ENCODE data around the gene SH3BP4. TPM values are rescaled to one million over a fixed set of nuclear protein-coding genes. Genes with fewer than 3 reads are reported as not detected.
A peak's percentile ranks its signal among the peaks of the same experiment; 100 is the strongest.
"Not testable (repeated sequence)": the region's sequence is repeated elsewhere in the genome, so short reads cannot be mapped to it uniquely, and the experiment has no call there.

The SH3BP4 gene
- total RNA-seq, 1 donor from 2014 or later: 20.0 TPM

- DNase-seq: not testable (repeated sequence)
Measured at GRCh38 chr2:235020141-235020540, 68.3 kb downstream of the SH3BP4 start.

DNA sequence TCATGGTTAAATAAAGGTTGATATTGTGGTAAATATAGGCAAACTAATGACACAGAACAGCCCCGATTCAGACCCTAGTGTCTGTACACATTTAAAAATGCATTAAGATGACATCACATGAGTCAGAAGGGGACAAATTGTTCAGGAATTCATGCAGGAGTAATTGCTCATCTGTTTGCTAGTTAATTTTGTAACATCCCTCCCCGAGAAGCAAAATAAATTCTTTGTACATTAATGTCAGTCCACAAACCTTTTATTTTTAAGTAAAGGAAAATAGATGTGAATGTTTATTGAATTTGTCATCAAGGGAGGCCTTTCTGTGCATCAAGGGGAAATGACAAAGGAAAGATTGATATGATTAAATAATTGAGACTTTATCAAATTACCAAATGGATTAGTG, 69.9 kb downstream of the SH3BP4 start:
- no peak for DNase-seq

- DNase-seq: no peak
Measured at GRCh38 chr2:235024191-235024860, 72.5 kb downstream of the SH3BP4 start.

- DNase-seq: peak; percentile 50
Measured at GRCh38 chr2:235024931-235025773, 73.3 kb downstream of the SH3BP4 start.

DNA sequence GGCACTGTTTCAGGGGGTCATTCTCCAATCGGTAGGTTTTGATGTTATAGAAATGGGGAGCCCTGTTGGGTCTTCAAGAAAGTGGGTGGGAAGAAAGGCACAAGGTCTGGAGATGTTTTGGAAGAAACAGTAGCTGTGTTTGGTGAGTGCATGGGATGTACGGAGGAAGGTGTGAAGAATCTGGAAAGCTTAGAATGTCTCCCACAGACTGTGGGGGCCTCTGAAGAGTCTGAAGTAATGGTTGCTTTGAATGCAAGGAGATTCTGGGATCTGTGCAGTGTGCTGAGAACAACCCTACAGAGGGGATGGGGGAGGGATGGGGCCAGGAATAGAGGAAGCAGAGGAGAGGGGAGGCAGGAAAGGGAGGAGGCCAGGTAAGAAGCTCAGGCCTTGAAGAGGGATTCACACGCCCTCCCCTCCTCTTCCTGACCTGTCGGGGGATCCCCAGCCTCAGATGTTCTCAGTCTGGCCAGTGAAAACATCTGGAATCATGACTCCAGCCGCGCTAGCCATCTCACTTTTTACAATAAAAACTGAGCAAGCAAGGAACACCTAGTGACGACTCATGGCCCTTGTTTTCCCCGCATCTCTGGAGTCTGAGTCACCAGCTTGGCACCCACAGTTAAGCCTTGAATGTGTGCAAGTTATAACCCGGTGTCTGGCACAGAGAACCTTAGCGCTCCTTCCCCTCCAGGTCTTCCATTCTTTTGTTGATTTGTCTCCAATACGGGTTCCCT, 74.2 kb downstream of the SH3BP4 start:
- DNase-seq: no peak

DNA sequence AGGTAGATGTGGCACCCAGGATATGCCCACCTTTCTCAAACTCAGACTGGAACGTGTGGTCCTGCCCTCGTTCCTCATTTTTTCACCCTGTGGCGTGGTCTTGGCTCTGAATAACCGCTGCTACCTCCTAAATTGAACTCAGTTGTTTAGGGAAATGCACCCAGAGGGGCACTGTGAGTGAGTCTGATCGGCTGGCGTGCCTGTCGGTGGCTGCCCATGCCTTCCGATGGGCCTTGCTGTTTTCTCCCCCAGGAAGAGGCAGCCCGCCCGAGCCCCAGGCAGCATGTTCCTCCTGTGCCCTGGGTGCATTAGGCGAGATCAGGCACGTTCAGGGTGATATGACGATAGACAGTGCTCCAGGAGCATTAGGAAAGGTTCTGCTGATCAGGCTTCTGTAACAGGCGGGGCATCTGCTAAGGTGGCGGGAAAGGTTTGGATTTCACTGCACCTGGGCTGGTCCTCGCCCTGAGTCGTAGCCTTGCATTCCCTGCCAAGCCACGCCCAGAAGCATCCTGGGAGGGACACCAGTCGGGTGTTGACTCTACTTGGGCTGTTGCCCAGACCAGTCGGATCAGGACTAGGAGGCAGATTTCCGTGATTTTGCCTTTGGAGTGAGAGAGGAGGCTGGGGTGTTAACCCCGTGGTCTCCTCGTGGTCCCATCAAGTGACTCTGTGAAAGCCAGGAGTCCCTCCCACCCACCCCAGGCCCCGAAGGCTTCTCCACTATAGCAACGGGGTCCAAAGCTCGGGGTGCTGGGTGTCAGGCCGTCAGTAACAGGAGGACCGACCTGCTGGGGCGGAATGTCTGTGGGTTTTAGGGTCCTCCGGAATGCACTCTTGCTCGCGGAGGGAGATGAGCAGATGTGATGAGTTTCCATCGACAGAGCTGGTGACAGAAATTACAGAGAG, 75.1 kb downstream of the SH3BP4 start:
- peak; percentile 80 for DNase-seq

DNA sequence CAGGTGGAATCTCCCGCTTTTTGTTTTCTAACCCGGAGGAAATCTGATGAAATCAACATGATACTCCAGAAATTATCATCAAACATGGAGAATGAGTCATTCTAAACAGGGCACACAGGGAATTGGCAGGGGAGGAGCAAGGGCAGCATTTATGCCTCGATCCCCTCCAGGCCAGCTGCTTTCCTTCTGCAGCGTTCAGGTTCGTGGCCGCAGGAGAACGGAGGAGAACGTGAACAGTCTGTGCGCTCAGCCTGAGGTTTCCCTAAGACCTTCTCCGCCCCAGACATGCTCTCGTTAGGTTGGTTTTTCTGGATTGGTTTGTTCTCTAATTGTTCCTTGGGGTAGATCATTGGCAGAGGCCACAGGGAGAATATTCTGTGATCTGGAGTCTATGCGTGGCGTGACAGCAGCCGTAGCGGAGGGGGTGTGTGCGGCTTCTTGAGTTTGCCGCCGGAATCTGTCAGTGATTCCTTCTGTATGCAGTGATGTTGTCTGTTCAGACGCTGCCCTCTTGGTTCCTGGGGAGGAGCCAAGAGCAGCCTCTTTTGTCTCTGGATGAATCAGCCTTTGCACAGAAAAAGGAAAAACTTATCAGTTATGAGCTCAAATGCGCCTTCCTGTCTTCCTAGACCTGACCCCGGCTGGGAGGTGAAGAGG, 75.9 kb downstream of the SH3BP4 start:
- DNase-seq: peak; percentile 47

GRCh38 chr2:235028646-235029045, 76.8 kb downstream of the SH3BP4 start:
- DNase-seq: no peak

GRCh38 chr2:235029054-235029453, 77.2 kb downstream of the SH3BP4 start:
- DNase-seq: no peak

DNA sequence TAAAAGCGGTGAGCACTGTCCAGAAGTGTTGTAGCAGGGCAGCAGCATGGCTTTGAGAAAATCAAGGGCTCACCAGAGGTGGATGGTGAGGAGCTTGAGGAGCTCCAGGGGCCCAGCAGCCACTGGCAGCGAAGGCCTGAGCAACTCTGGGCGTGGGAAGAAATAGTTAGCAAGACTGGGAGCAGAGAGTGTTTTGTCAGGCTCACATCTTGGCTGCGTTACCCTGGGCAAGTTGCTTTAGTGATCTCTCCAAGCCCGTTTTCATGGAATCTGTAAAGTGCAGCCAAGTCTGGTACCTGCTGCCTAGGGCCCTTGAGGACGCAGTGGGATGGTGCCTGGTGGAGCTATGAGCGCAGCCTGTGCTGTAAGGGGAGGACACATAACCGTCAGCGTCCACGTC, 78.3 kb downstream of the SH3BP4 start:
- no peak for DNase-seq

DNA sequence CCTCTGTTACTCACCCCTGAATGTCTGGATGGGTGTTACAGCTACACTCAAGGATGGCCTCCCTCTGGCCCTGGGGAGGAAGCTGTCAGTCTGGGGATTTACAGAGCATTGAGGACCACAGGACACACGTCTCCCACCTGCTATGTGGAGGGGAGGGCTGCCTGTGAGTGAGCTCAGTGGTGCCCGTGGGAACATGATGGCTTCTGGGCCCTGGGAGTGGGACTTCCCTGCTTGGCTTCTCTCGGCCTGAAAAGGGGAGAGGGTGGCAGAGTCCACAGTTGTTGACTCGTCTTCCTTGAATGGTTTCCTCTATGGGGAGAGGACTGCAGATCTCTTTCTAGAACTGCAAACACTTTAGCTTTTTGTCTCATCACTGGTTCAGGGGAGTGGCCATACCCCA, 79.1 kb downstream of the SH3BP4 start:
- no peak for DNase-seq

- DNase-seq: no peak
Measured at GRCh38 chr2:235031686-235032373, 80.0 kb downstream of the SH3BP4 start.

DNA sequence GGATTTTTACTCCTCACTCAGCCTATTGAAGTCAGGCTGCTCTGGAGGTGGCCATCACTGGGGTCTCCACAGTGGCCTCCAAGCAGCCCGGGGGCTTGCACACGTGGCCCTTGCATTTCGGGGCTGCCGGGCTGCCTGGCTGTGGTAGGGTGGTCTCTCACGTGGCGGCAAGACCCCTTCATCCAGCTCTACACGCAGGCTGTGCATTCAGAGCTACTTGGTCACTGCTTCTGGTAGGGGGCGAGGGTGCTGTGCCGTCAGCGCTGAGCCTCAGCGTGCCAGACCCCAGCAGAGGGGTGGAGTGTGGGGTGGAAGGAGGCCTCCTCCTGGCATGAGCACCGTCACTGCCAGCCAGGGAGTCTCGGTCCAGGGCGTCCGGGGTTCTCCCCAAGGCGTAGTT, 80.6 kb downstream of the SH3BP4 start:
- DNase-seq: no peak

DNA sequence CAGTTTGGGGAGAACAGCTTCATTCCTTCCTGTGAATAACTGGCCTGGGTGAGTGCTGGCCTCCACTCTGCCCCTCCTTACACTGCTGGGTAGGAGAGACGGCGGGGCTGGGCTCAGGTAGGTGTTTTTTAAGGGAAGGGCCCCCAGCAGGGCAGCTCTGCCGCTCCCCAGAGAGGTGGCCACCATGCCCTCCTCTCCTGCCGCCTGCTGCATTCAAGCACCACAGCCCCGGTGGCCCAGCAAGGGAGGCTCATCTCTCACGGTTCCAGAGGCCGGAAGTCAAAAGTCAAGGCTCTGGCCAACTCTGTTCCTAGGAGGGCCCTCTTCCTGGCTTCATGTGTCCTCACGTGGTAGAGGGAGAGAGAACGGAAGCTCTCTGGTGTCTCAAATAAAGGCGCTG, 81.1 kb downstream of the SH3BP4 start:
- no peak for DNase-seq

DNA sequence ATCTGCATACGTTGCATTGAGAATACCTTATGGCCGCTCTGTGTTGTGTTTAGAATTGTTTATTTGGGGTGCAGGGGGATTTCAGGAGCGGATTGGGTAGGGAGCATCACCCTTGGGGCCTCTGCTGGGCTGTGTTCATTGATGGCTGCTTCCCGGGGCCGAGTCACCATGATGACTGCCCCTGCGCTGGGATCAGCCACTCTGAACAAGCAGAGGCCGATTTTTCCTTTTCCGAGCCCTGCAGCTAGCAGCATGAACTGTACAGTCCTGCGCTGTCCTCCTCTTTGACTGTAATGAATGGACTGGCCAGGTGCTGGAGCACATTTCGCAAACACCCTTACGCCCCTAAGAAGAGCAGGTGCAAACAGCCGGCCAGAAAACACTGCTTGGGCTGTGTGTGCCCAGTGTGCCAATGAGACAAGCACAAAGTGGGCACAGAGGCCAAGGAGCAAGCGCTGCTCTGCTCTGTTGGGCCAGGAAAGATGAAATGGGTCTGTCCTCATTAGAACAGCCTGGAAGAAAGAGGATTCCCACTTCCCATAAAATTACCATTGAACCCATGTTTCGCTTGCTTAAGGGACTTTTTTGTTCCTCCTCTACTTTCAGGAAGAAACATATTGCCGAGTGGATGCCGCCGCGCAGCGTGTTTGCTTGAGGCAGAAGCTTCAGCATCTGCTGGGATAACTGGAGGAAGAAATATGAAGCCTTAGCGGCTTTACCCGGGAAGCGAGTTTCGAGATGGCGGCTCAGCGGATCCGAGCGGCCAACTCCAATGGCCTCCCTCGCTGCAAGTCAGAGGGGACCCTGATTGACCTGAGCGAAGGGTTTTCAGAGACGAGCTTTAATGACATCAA, 82.7 kb downstream of the SH3BP4 start:
- no peak for DNase-seq

- DNase-seq: no peak
Measured at GRCh38 chr2:235037604-235038166, 85.9 kb downstream of the SH3BP4 start.

- no peak for DNase-seq
Measured at GRCh38 chr2:235041221-235041917, 89.6 kb downstream of the SH3BP4 start.

DNA sequence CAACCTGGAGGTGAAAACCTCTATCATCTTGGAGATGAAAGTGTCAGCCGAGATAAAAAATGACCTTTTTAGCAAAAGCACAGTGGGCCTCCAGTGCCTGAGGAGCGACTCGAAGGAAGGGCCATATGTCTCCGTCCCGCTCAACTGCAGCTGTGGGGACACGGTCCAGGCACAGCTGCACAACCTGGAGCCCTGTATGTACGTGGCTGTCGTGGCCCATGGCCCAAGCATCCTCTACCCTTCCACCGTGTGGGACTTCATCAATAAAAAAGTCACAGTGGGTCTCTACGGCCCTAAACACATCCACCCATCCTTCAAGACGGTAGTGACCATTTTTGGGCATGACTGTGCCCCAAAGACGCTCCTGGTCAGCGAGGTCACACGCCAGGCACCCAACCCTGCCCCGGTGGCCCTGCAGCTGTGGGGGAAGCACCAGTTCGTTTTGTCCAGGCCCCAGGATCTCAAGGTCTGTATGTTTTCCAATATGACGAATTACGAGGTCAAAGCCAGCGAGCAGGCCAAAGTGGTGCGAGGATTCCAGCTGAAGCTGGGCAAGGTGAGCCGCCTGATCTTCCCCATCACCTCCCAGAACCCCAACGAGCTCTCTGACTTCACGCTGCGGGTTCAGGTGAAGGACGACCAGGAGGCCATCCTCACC, 90.2 kb downstream of the SH3BP4 start:
- no peak for DNase-seq

Measured in tongue (tissue), 2 donors.